HG02870 (cell line): ENCODE data around the gene ACTRT3.
"Not testable (repeated sequence)": the region's sequence is repeated elsewhere in the genome, so short reads cannot be mapped to it uniquely, and the experiment has no call there.

Source experiments
- ATAC-seq: cut with Tn5 transposase; IDR thresholded peaks from one replicate; pipeline ENCODE4 v1.9.1; 2021; ENCODE audit warnings: mild to moderate bottlenecking, moderate library complexity; ENCODE audit not compliant: unreplicated experiment

The ACTRT3 gene

GRCh38 chr3:169772897-169773816, 3.8 kb upstream of the ACTRT3 start, which contains the start of gene MYNN:
TSS of gene MYNN (plus strand) at chr3:169773396. CDS start at chr3:169774296, 900 bp downstream.
- peak; percentile 79 for ATAC-seq

- peak; percentile 14 for ATAC-seq
These were observed 3.0 kb upstream of the ACTRT3 start for GRCh38 chr3:169772305-169772896.

DNA sequence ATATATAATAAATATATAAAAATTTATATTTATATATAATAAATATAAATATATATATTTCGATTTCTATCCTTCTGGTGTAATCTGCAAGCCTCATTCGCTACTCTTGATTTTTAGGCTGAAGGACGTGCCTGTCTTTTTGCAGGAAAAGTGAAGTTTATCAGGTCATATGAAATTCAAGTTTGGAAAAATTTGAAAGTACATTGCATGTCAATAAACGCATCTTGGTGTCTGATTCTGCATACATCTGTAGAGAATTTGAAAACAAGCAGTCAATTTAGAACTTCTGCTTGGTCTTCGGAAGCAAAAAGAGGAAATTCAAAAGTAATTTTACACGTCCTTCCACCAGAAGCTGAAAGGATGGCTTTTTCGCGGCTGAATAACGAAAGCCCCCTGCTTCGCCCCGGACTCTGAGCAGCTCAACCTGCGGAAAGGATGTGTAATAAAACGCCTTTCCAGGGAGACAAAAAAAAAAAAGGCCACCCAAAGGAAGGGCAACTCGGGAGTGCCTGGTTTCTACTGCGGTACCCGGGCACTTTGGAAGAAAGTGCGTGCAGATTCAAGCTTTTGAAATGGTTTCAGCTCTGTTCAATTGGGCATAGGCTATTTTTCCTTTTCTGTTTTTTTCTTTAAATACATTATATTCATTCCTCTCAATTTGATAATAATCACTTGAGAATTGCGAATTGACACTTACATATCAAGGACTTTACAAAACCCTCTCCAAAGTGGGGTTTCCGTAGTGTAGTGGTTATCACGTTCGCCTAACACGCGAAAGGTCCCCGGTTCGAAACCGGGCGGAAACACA, 2.3 kb upstream of the ACTRT3 start:
- ATAC-seq: no peak

- peak; percentile 68 for ATAC-seq
These were observed 4.3 kb downstream of the ACTRT3 start, which contains the start of gene TERC for GRCh38 chr3:169764882-169765612. TSS of gene TERC (minus strand) at chr3:169765060.

- ATAC-seq: peak; percentile 35
These were observed 5.0 kb downstream of the ACTRT3 start for GRCh38 chr3:169764312-169764881.

GRCh38 chr3:169760479-169760878, 8.9 kb downstream of the ACTRT3 start:
- ATAC-seq: no peak

GRCh38 chr3:169759256-169759655, 10.1 kb downstream of the ACTRT3 start:
- ATAC-seq: peak; percentile 49

- ATAC-seq: no peak
These were observed 10.9 kb downstream of the ACTRT3 start for GRCh38 chr3:169758359-169758994.

DNA sequence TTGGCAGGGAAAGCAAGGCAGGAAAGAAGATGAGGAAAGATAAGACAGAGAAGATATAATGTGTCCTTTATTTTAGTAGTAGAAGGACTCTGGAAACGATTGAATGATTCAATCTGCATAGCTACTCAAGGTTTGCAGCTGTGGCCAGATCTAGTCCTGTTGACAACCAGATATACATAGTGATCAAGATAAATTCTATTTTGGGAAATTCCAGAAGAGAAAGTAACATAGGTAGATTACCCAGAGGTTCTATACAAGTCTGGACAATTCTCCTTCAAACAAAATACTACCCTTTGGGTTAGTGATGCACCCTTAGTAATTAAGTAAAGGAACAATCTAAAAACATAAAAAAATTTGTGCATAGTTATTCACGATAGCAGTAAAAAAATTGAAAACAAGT, 13.9 kb downstream of the ACTRT3 start:
- no peak for ATAC-seq

GRCh38 chr3:169754711-169755110, 14.7 kb downstream of the ACTRT3 start:
- no peak for ATAC-seq

GRCh38 chr3:169751875-169752274, 17.5 kb downstream of the ACTRT3 start:
- no peak for ATAC-seq

GRCh38 chr3:169750665-169751064, 18.7 kb downstream of the ACTRT3 start:
- ATAC-seq: no peak

- ATAC-seq: peak; percentile 51
These were observed 20.7 kb downstream of the ACTRT3 start for GRCh38 chr3:169748670-169749069.

DNA sequence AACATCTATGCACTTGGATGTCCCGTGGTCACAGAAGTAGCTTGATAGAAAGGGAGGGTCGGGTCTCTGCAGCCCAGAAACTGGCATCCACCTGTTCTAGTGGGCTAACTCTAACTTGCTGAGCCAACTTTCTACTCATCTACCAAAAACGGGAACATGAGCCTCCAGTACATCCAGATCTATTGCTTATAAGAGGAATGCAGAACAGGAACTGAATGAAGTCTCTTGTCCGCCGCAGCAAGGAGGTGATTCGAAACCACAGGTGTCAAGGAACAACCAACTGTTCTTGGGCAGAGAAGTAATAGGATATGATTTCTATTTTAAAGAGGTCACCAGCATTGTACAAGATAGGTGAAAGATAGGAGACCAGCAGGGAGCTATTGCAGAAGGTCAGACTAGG, 22.4 kb downstream of the ACTRT3 start:
- ATAC-seq: no peak

- ATAC-seq: no peak
These were observed 24.9 kb downstream of the ACTRT3 start for GRCh38 chr3:169744366-169745054.

DNA sequence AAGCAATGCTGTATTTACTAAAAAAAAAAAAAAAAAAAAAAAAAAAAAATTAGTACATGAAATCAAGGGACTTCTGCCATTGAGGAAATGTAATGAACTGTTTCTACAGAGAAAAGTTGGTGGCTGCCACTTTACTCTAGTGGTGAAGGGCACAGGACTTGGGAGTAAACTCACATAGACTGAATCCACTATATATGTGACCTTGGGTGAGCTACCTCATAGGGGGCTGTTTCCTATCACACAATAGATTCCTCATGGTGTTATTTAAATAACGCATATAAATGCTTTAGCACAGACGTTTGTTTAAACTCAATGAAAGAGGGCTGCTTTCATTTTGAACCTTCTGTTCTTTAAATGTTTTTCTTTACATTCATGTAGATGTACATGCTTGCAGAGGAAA, 30.3 kb downstream of the ACTRT3 start:
- no peak for ATAC-seq

DNA sequence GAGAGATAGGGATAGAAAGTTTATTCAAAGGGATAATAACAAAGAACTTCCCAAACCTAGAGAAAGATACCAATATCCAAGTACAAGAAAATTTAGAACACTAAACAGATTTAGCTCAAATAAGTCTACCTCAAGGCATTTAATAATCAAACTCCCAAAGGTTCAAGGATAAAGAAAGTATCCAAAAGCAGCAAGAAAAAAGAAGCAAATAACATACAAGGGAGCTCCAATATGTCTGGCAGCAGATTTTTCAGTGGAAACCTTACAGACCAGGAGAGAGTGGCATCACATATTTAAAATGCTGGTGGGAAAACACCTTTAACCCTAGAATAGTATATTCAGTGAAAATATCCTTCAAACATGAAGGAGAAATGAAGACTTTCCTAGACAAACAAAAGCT, 37.5 kb downstream of the ACTRT3 start:
- ATAC-seq: not testable (repeated sequence)

GRCh38 chr3:169722724-169723123, 46.6 kb downstream of the ACTRT3 start:
- no peak for ATAC-seq

- not testable (repeated sequence) for ATAC-seq
These were observed 50.9 kb downstream of the ACTRT3 start for GRCh38 chr3:169718415-169718814.
